ENCODE results near the gene RNF26. TPM values are rescaled to one million over a fixed set of nuclear protein-coding genes. Genes with fewer than 3 reads are reported as not detected.

The RNF26 gene
- total and polyA plus RNA-seq, 2 donors from 2014 or later, result 18.2 to 23.5 TPM

DNA sequence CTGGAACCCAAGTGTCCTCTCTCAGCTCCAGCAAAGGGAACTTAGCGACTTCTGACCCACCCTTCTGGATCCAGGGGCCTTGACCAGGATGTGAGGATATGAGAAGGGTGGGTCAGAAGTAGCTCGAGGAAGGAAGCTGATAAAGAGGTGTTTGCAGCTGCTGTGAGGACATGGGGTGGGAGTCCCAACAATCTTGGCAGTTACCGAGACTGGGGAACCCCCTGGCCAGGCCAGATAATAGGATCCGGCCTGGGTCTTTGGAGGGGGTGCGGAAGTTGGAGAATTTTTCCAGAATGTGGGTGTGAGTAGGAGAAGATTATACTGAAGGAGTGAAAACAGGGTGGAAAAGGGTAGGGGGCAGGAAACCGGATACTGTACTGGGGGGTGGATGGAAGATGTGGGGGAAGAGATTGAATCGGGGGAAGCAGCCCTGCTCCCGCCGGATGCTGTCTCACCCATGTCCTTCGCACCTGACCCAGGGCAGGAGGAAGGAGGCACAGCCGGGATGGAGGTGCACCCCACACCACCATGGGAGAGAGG lies 14.6 kb upstream of the RNF26 start:
- DNase-seq (peak in 1 of 5 donors; percentile 71), FAIRE-seq (no peak)
- TF ChIP-seq CTCF (IDR thresholded peaks at IDR 0.05; ENCODE audit: borderline replicate concordance, extremely low read depth, insufficient read depth), result no peak
- H3K27ac ChIP-seq (ENCODE audit: low read depth in 2 of 2, low read length in 2 of 2), result peak overlapping the region; percentile 63 to 78
- intact Hi-C loops (cut with DNase I), result no loop called here
- H3K4me3 ChIP-seq (ENCODE audit: low read length in 3 of 3), result no peak overlapping the region
- H3K9ac ChIP-seq (ENCODE audit: low read length in 3 of 3), result no peak overlapping the region
- peaks cover 0 to 27% (median 9%) of the 10 kb centered on the region in 3 donors for H3K4me1 ChIP-seq (ENCODE audit: control insufficient read depth in 2 of 3, insufficient read depth in 2 of 3, low read depth in 1 of 3, low read length in 3 of 3)
- no peaks in the 10 kb centered on the region for H3K27me3 ChIP-seq (ENCODE audit: control insufficient read depth, insufficient read depth, low read length)
- H3K36me3 ChIP-seq (ENCODE audit: control insufficient read depth in 2 of 3, insufficient read depth in 3 of 3, low read length in 3 of 3), result no peaks in the 10 kb centered on the region
- H3K9me3 ChIP-seq (ENCODE audit: control insufficient read depth in 2 of 3, insufficient read depth in 1 of 3, low read length in 3 of 3), result no peaks in the 10 kb centered on the region

GRCh38 chr11:119320240-119320775 lies 14.0 kb upstream of the RNF26 start:
- H3K36me3 ChIP-seq (ENCODE audit: control insufficient read depth in 2 of 3, insufficient read depth in 3 of 3, low read length in 3 of 3), result no peaks in the 10 kb centered on the region
- peaks cover 0 to 24% (median 9%) of the 10 kb centered on the region in 3 donors for H3K4me1 ChIP-seq (ENCODE audit: control insufficient read depth in 2 of 3, insufficient read depth in 2 of 3, low read depth in 1 of 3, low read length in 3 of 3)
- H3K9ac ChIP-seq (ENCODE audit: low read length in 3 of 3), result peak overlapping the region in 1 of 3 donors; percentile 51
- H3K27ac ChIP-seq (ENCODE audit: low read depth in 2 of 2, low read length in 2 of 2), result peak overlapping the region; percentile 63 to 78
- H3K4me3 ChIP-seq (ENCODE audit: low read length in 3 of 3), result peak overlapping the region in 1 of 3 donors; percentile 60
- no peaks in the 10 kb centered on the region for H3K27me3 ChIP-seq (ENCODE audit: control insufficient read depth, insufficient read depth, low read length)
- H3K9me3 ChIP-seq (ENCODE audit: control insufficient read depth in 2 of 3, insufficient read depth in 1 of 3, low read length in 3 of 3), result no peaks in the 10 kb centered on the region
- intact Hi-C loops (cut with DNase I), result no loop called here
- FAIRE-seq, result no peak
- TF ChIP-seq CTCF (IDR thresholded peaks at IDR 0.05; ENCODE audit: borderline replicate concordance, extremely low read depth, insufficient read depth), result no peak
- DNase-seq, result peak; percentile 53 to 83 (median 81)

- no peak for TF ChIP-seq CTCF (IDR thresholded peaks at IDR 0.05; ENCODE audit: borderline replicate concordance, extremely low read depth, insufficient read depth)
- DNase-seq (peak; percentile 75 to 91 (median 85)), FAIRE-seq (no peak)
- peaks cover 0 to 17% (median 2%) of the 10 kb centered on the region in 3 donors for H3K4me1 ChIP-seq (ENCODE audit: control insufficient read depth in 2 of 3, insufficient read depth in 2 of 3, low read depth in 1 of 3, low read length in 3 of 3)
- intact Hi-C loops (cut with DNase I), result no loop called here
- no peaks in the 10 kb centered on the region for H3K27me3 ChIP-seq (ENCODE audit: control insufficient read depth, insufficient read depth, low read length)
- peak overlapping the region in 1 of 3 donors; percentile 68 for H3K9ac ChIP-seq (ENCODE audit: low read length in 3 of 3)
- peak overlapping the region; percentile 63 to 78 for H3K27ac ChIP-seq (ENCODE audit: low read depth in 2 of 2, low read length in 2 of 2)
- no peaks in the 10 kb centered on the region for H3K9me3 ChIP-seq (ENCODE audit: control insufficient read depth in 2 of 3, insufficient read depth in 1 of 3, low read length in 3 of 3)
- no peaks in the 10 kb centered on the region for H3K36me3 ChIP-seq (ENCODE audit: control insufficient read depth in 2 of 3, insufficient read depth in 3 of 3, low read length in 3 of 3)
- H3K4me3 ChIP-seq (ENCODE audit: low read length in 3 of 3), result peak overlapping the region in 2 of 3 donors; percentile 41 to 60
These were observed 13.4 kb upstream of the RNF26 start for GRCh38 chr11:119320776-119321524.
